SK-N-SH treated with all-trans-retinoic acid at 6 μM for 48 hours (cell line): ENCODE measurements around the gene TUB.

ENCODE experiments used
- ATAC-seq: fragments of 200-7000 bp; cut with Tn5 transposase; 3 replicates; pipeline ENCODE4 v1.9.1; 2020; ENCODE audit warnings: mild to moderate bottlenecking, moderate library complexity
- ARNTL ChIP-seq: fragments of 450-650 bp; formaldehyde crosslinking; IDR thresholded peaks from 2 replicates; pipeline ENCODE4 v1.5.0; 2020; ENCODE audit warnings: low read depth, mild to moderate bottlenecking, moderate library complexity, borderline replicate concordance
- BACH2 ChIP-seq: fragments of 250-450 bp; sonication (Bioruptor Pico); IDR thresholded peaks from 2 replicates; pipeline ENCODE4 v1.9.0; 2021; ENCODE audit warnings: mild to moderate bottlenecking, borderline replicate concordance
- CREB5 ChIP-seq: fragments of 250-450 bp; sonication (Bioruptor Pico); IDR thresholded peaks from 2 replicates; pipeline ENCODE4 v1.5.1; 2020; ENCODE audit warnings: low read depth, mild to moderate bottlenecking, moderate library complexity
- CSDC2 ChIP-seq: fragments of 250-450 bp; sonication (Bioruptor Pico); IDR thresholded peaks from 2 replicates; pipeline ENCODE4 v1.5.0; 2020; ENCODE audit warnings: mild to moderate bottlenecking, moderate library complexity
- CSRNP3 ChIP-seq: fragments of 250-450 bp; sonication (Bioruptor Pico); IDR thresholded peaks from 2 replicates; pipeline ENCODE4 v1.5.1; 2021; ENCODE audit warnings: mild to moderate bottlenecking, moderate library complexity
- ESRRG ChIP-seq: fragments of 250-450 bp; sonication (Bioruptor Pico); IDR thresholded peaks from 2 replicates; pipeline ENCODE4 v1.6.1; 2021; ENCODE audit warnings: mild to moderate bottlenecking
- GLIS3 ChIP-seq: fragments of 250-450 bp; sonication (Bioruptor Pico); IDR thresholded peaks from 2 replicates; pipeline ENCODE4 v1.5.0; 2020; ENCODE audit warnings: mild to moderate bottlenecking, moderate library complexity
- ISL1 ChIP-seq: fragments of 250-450 bp; sonication (Bioruptor Pico); IDR thresholded peaks from 2 replicates; pipeline ENCODE4 v2.1.2; 2022; ENCODE audit warnings: mild to moderate bottlenecking, moderate library complexity
- OSR1 ChIP-seq: fragments of 250-450 bp; sonication (Bioruptor Pico); IDR thresholded peaks from 2 replicates; pipeline ENCODE4 v1.8.0; 2022; ENCODE audit warnings: moderate library complexity, mild to moderate bottlenecking, inconsistent platforms
- PATZ1 ChIP-seq: fragments of 250-450 bp; sonication (Bioruptor Pico); IDR thresholded peaks from 2 replicates; pipeline ENCODE4 v1.8.0; 2020; ENCODE audit warnings: mild to moderate bottlenecking, moderate library complexity, borderline replicate concordance
- POU6F1 ChIP-seq: fragments of 250-450 bp; sonication (Bioruptor Pico); IDR thresholded peaks from 2 replicates; pipeline ENCODE4 v1.8.0; 2021; ENCODE audit warnings: low read depth, mild to moderate bottlenecking, moderate library complexity, borderline replicate concordance
- PPARA ChIP-seq: fragments of 250-450 bp; sonication (Bioruptor Pico); IDR thresholded peaks from 2 replicates; pipeline ENCODE4 v1.5.0; 2020; ENCODE audit warnings: mild to moderate bottlenecking, borderline replicate concordance
- SNAI2 ChIP-seq: fragments of 250-450 bp; sonication (Bioruptor Pico); IDR thresholded peaks from 2 replicates; pipeline ENCODE4 v1.5.0; 2020; ENCODE audit warnings: mild to moderate bottlenecking, moderate library complexity
- TOX ChIP-seq: fragments of 250-450 bp; sonication (Bioruptor Pico); IDR thresholded peaks from 2 replicates; pipeline ENCODE4 v1.8.0; 2021; ENCODE audit warnings: mild to moderate bottlenecking, moderate library complexity, borderline replicate concordance
- TSHZ2 ChIP-seq: fragments of 250-450 bp; sonication (Bioruptor Pico); IDR thresholded peaks from 2 replicates; pipeline ENCODE4 v1.5.0; 2020; ENCODE audit warnings: mild to moderate bottlenecking, moderate library complexity
- ZC3H10 ChIP-seq: fragments of 250-450 bp; sonication (Bioruptor Pico); IDR thresholded peaks from 2 replicates; pipeline ENCODE4 v1.5.1; 2021; ENCODE audit warnings: mild to moderate bottlenecking, moderate library complexity
- ZFP3 ChIP-seq: fragments of 250-450 bp; sonication (Bioruptor Pico); IDR thresholded peaks from 2 replicates; pipeline ENCODE4 v1.5.0; 2020; ENCODE audit warnings: mild to moderate bottlenecking, moderate library complexity
- ZFP30 ChIP-seq: fragments of 450-650 bp; formaldehyde crosslinking; IDR thresholded peaks from 2 replicates; pipeline ENCODE4 v1.5.0; 2022; ENCODE audit warnings: mild to moderate bottlenecking, moderate library complexity
- ZNF565 ChIP-seq: fragments of 450-650 bp; formaldehyde crosslinking; conservative IDR thresholded peaks from 2 replicates; pipeline ENCODE4 v1.5.0; 2020; ENCODE audit warnings: low read depth, mild to moderate bottlenecking, moderate library complexity
- ZNF70 ChIP-seq: fragments of 450-650 bp; formaldehyde crosslinking; IDR thresholded peaks from 2 replicates; pipeline ENCODE4 v1.5.0; 2020; ENCODE audit warnings: mild to moderate bottlenecking, moderate library complexity
- ZNF8 ChIP-seq: fragments of 450-650 bp; formaldehyde crosslinking; IDR thresholded peaks from 2 replicates; pipeline ENCODE4 v1.5.0; 2020; ENCODE audit warnings: mild to moderate bottlenecking, moderate library complexity

The TUB gene

GRCh38 chr11:8096575-8096974 lies 15.6 kb downstream of the TUB start:
- ATAC-seq, result no peak
- TF ChIP-seq SNAI2 (CRISPR knock-in tag) (no peak), TOX (CRISPR knock-in tag) (no peak), GLIS3 (no peak)

GRCh38 chr11:8097062-8097461 lies 16.1 kb downstream of the TUB start:
- TF ChIP-seq ESRRG (CRISPR knock-in tag) (no peak), CSRNP3 (no peak), ARNTL (CRISPR knock-in tag) (no peak), ISL1 (CRISPR knock-in tag) (no peak), POU6F1 (CRISPR knock-in tag) (no peak), BACH2 (CRISPR knock-in tag) (no peak), ZNF8 (CRISPR knock-in tag) (no peak), PPARA (no peak), ZC3H10 (CRISPR knock-in tag) (no peak), ZNF565 (CRISPR knock-in tag) (no peak), TOX (CRISPR knock-in tag) (no peak)
- ATAC-seq, result no peak

GRCh38 chr11:8097468-8097867 lies 16.5 kb downstream of the TUB start:
- ATAC-seq, result no peak
- no peak for TF ChIP-seq ZFP30
- TF ChIP-seq PATZ1 (CRISPR knock-in tag), result no peak
- TF ChIP-seq ARNTL (CRISPR knock-in tag), result no peak
- no peak for TF ChIP-seq ESRRG (CRISPR knock-in tag)
- TF ChIP-seq BACH2 (CRISPR knock-in tag), result no peak
- no peak for TF ChIP-seq OSR1 (CRISPR knock-in tag)
- no peak for TF ChIP-seq CSRNP3
- TF ChIP-seq CSDC2 (CRISPR knock-in tag), result no peak
- no peak for TF ChIP-seq PPARA
- no peak for TF ChIP-seq CREB5
- no peak for TF ChIP-seq TSHZ2 (CRISPR knock-in tag)
- TF ChIP-seq POU6F1 (CRISPR knock-in tag), result no peak
- no peak for TF ChIP-seq ZNF8 (CRISPR knock-in tag)
- TF ChIP-seq ZFP3, result no peak
- no peak for TF ChIP-seq SNAI2 (CRISPR knock-in tag)
- TF ChIP-seq TOX (CRISPR knock-in tag), result no peak
- TF ChIP-seq ZNF70 (CRISPR knock-in tag), result no peak
